Pons (tissue), 1 donor: Measurements from ENCODE around the gene AP2A1.
"Not testable (repeated sequence)": the region's sequence is repeated elsewhere in the genome, so short reads cannot be mapped to it uniquely, and the experiment has no call there.

Experiments used
- DNase-seq: peaks from one replicate; pipeline ENCODE4 v3.0.0-alpha.2; 2016; ENCODE audit warnings: low spot score

The AP2A1 gene

DNA sequence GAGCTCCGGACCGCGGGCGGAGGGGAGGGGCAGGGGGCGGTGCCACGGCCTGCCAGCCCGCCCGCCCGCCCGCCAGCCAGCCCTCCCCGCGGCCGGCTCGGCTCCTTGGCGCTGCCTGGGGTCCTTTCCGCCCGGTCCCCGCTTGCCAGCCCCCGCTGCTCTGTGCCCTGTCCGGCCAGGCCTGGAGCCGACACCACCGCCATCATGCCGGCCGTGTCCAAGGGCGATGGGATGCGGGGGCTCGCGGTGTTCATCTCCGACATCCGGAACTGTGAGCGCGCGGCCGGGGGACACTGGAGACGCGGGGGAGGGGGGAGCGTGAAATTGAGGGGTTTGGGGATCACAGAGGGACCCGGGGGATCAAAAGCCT lies at the start of gene AP2A1:
AP2A1 (plus strand) TSS at position 72 of the 370 bp plus-strand sequence; CDS start at position 205, 133 bp downstream.
- no peak for DNase-seq

GRCh38 chr19:49718511-49718910 lies 48.3 kb upstream of the AP2A1 start:
- no peak for DNase-seq

DNA sequence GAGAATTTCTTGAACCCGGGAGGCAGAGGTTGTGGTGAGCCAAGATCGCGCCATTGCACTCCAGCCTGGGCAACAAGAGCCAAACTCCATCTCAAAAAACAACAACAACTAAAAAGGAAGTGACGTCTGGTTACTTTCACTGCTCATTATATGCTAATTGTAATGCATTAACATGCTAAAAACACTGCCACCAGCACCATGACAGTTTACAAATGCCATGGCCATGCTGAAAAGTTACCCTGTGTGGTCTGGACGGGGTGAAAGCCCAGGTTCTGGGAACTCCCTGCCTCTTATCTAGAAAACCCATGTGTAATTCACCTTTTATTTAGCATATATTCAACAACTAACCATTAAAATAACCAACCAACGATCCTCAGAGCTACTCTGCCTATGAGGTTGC lies 47.8 kb upstream of the AP2A1 start:
- DNase-seq, result no peak

- DNase-seq, result not testable (repeated sequence)
These were observed 47.4 kb upstream of the AP2A1 start for GRCh38 chr19:49719420-49719819.

DNA sequence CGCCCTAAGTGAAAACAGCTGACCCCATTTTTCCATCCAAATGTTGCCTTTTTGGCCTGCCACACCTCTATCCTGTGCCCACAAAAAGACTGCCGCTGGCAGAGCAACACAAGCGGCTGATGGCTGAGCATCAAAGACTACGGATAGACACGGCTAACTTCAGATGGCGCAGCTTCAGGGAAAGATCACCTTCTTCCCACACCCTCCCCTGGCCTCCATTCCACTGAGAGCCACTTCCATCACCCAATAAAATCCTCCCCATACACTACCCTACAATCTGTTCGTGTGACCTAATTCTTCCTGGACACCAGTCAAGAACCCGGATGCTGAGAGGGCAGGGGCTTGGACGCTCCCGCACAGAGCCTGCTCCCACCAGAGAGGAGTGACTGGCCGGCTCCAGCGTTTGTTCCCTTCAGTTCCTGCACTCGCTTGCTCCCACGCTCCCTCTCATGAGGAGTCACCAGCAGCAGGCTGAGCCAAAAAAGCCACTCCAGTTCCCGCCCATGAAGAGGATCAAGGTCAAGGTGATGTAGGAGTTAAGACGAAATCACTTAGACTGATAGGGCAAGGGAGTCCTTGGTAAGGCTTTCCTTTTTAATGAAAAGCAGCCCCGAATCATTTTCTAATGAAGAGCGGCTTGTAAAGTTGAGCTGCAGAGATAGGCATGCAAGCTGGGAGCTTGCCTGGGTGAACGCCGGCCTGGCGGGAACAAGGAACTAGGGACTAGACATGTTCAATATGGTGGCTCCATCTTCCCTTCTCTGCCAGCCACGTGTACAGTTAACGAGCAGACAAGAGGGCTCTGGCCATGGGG lies 39.4 kb upstream of the AP2A1 start:
- no peak for DNase-seq

GRCh38 chr19:49730166-49730565 lies 36.6 kb upstream of the AP2A1 start:
- no peak for DNase-seq

- no peak for DNase-seq
These were observed 28.5 kb upstream of the AP2A1 start for GRCh38 chr19:49738268-49738667.

DNA sequence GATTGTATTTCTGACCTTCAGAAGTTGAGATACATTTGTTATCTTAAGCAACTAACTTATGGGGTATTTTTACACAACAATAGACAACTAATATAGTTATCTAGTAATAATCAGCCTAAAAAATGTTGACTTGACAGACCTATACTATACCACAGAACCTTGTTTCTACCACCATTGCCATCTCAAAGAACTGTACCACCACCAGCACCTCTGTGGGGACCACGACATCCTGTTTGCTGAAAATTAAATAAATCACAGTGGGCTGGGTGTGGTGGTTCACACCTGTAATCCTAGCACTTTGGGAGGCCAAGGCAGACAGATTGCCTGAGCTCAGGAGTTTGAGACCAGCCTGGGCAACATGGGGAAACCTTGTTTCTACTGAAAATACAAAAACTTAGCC lies 27.7 kb upstream of the AP2A1 start:
- DNase-seq, result no peak

- no peak for DNase-seq
These were observed 26.9 kb upstream of the AP2A1 start for GRCh38 chr19:49739933-49740332.

DNA sequence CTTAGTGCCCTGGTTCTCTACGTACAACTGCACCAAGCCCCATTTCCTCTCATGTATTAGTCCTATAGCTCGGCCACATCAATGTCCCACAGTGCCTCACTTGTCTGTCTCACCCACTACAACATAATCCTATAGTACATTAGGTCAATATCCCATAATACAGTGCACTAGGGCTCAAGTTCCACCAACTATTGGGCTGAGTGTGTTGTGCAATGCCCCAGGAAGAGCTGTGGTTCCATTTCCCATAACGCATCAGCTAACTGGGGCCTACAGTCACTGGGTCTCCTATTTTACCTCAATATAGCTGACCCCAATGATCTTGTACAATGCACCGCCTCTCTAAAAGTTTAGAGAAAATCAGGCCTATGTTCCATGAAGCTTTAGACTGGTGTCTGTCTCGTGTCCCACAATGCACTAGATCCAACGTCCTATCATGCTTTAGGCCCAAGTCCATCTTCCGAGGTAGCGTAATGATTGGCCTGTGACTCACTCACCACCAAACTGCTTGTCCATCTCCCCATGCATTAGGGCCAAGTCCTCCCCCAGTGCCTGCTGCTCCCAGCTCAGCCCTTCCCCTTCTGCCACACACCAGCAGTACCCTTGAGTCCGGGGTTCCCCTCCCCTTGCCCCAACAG lies 25.5 kb upstream of the AP2A1 start:
- no peak for DNase-seq

DNA sequence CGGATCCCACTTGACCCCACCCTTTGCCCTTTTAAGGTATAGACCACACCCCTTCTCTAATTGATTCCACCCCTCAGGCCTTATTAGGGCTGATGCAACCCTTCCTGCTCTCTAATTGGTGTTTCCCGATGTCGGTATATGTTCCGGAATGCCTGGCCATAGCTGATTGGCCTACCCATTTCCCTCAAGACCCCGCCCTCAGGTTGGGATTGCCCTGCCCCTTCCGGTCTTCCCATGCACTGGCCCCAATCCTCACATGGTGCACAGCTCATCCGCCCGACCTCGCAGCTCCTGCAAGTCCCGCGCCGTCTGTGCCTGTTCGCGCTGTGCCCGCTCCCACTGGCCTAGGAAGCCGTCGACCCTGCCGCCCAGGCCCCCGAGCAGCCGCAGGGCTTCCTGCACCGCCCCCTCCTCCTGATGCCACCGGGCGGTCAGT lies 21.8 kb upstream of the AP2A1 start:
- no peak for DNase-seq

GRCh38 chr19:49746206-49746958 lies 20.4 kb upstream of the AP2A1 start:
- no peak for DNase-seq

- DNase-seq, result peak; percentile 20
These were observed 17.6 kb upstream of the AP2A1 start for GRCh38 chr19:49749055-49749716.

DNA sequence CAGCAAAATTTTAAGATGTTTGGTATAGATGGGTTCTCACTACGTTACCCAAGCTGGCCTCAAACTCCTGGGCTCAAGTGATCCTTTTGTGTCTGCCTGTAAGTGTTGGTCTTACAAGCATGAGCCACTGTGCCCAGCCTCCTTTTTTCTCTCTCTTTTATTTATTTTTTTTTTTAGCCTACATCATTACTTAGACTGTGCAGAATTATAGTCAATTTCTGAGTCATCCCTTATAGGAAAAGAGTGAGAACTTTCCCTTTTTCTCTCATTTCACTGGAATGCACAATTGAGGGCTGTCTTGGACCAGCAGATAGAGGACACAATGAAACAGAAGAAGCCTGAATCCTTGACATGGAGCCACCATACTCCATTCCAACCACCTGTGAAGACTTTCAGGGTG lies 17.0 kb upstream of the AP2A1 start:
- no peak for DNase-seq

- no peak for DNase-seq
These were observed 14.1 kb upstream of the AP2A1 start for GRCh38 chr19:49752701-49753100.

DNA sequence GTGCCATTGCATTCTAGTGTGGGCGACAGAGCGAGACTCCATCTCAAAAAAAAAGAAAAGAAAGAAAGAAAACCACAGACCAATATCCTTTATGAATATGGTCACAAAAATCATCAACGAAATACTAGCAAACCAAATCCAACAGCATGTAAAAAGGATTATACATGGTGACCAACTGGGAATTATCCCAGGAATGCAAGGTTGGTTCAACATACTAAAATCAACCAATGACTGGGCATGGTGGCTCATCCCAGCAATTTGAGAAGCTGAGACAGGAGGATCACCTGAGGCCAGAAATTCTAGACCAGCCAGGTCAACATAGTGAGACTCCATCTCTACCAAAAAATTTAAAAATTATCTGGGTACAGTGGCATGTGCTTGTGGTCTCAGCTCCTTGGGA lies 10.8 kb upstream of the AP2A1 start:
- DNase-seq, result no peak

GRCh38 chr19:49758292-49758691 lies 8.5 kb upstream of the AP2A1 start:
- DNase-seq, result no peak

- DNase-seq, result no peak
These were observed 5.6 kb upstream of the AP2A1 start for GRCh38 chr19:49761249-49761624.

GRCh38 chr19:49761625-49762311 lies 5.0 kb upstream of the AP2A1 start:
- no peak for DNase-seq

DNA sequence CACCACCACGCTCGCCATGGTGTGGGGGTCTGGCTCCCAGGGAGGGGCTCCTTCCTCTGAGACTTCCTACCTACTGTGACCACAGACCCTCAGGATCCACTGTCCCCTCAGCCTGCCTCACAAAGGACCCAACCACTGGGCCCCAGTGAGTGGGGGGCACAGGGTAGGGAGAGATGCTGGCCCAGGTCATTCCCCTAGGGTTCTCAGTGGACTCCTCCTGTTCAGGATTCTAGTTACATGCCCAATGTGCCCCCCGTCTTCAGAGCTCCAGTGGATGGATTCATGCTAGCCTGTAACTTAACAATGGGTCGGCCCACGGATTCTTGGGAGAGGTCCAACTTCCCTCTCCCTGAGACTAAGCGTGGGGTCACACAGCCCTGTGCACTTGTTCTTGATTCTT lies 3.6 kb upstream of the AP2A1 start, which contains the start of gene TSKS:
TSKS (minus strand) TSS at position 77 of the 400 bp plus-strand sequence; CDS start at position 18, 59 bp downstream.
- no peak for DNase-seq

- no peak for DNase-seq
These were observed 2.5 kb upstream of the AP2A1 start for GRCh38 chr19:49764341-49764740.
